Lower lobe of right lung (tissue), 2 donors: Measurements from ENCODE around the gene ZNF396. TPM values are rescaled to one million over a fixed set of nuclear protein-coding genes. Genes with fewer than 3 reads are reported as not detected.
A peak's percentile ranks its signal among the peaks of the same experiment; 100 is the strongest.

Experiments
- ATAC-seq, 2 donors: fragments of 200-7000 bp; cut with Tn5 transposase; one replicate each; pipeline ENCODE4 v1.9.1; 2020 to 2022; ENCODE audit warnings: mild to moderate bottlenecking in 2 of 2, moderate library complexity in 2 of 2
- DNase-seq: peaks from one replicate; pipeline ENCODE4 v3.0.0-alpha.2; 2020
- H3K27ac ChIP-seq: fragments of 200-600 bp; one replicate; pipeline ENCODE4 v1.8.0; 2022
- H3K27me3 ChIP-seq: fragments of 200-600 bp; one replicate; pipeline ENCODE4 v1.8.0; 2022; ENCODE audit warnings: low read depth
- H3K36me3 ChIP-seq: fragments of 200-600 bp; one replicate; pipeline ENCODE4 v1.8.0; 2022; ENCODE audit warnings: mild to moderate bottlenecking
- H3K4me1 ChIP-seq: fragments of 200-600 bp; one replicate; pipeline ENCODE4 v1.8.0; 2022
- H3K4me3 ChIP-seq: fragments of 200-600 bp; one replicate; pipeline ENCODE4 v1.8.0; 2022; ENCODE audit warnings: mild to moderate bottlenecking
- H3K9me3 ChIP-seq: fragments of 200-600 bp; one replicate; pipeline ENCODE4 v1.8.0; 2022
- intact Hi-C: fragments of 100-400 bp; cut with DNase I; formaldehyde crosslinking; loops from one replicate; pipeline ENCODE4 v1.11.0; 2022
- total RNA-seq: library from RNA; stranded (reverse); fragmentation: NEBNext Ultra II Directional; extraction: Animal tissue kit (Norgen Biotek cat#: 25700); gene quantifications from one replicate; pipeline ENCODE4 v1.2.1, GENCODE V29; 2021
- TF ChIP-seq, protein P1 (sequence below): fragments of 200-600 bp; IDR thresholded peaks from one replicate; pipeline ENCODE4 v1.8.0; 2022; ENCODE audit warnings: antibody characterized with exemption, mild to moderate bottlenecking
- donor health status: DM: no; HTN: yes; CAD: no; lungs with severe emphysema.

Gene ZNF396
- total RNA-seq, 1 donor from 2014 or later = 4.4 TPM

DNA sequence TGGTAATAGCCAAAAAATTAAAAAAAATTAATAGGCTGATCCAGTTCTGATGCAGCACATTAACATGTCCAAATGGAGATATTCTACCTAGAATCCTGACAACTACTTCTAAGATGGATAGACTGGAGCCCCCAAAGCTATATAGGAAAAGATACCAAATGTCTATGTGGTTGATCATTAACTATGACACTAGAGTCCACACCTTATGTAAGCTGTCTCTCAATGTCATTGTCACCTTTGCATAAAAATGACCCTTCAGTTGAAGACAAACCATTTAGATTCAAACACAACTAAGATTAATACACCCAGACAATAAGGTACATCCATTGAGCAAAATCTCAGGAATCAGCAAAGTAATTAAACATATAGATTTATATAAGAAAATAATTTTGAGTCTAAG lies 14.6 kb downstream of the ZNF396 start:
- Histone ChIP-seq H3K27ac (no peak overlapping the region), H3K9me3 (no peaks in the 10 kb centered on the region), H3K36me3 (no peaks in the 10 kb centered on the region), H3K4me3 (no peak overlapping the region), H3K27me3 (no peaks in the 10 kb centered on the region), H3K4me1 (no peaks in the 10 kb centered on the region)
- TF ChIP-seq, protein P1, sequence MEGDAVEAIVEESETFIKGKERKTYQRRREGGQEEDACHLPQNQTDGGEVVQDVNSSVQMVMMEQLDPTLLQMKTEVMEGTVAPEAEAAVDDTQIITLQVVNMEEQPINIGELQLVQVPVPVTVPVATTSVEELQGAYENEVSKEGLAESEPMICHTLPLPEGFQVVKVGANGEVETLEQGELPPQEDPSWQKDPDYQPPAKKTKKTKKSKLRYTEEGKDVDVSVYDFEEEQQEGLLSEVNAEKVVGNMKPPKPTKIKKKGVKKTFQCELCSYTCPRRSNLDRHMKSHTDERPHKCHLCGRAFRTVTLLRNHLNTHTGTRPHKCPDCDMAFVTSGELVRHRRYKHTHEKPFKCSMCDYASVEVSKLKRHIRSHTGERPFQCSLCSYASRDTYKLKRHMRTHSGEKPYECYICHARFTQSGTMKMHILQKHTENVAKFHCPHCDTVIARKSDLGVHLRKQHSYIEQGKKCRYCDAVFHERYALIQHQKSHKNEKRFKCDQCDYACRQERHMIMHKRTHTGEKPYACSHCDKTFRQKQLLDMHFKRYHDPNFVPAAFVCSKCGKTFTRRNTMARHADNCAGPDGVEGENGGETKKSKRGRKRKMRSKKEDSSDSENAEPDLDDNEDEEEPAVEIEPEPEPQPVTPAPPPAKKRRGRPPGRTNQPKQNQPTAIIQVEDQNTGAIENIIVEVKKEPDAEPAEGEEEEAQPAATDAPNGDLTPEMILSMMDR = no peak
- intact Hi-C loops = no loop called here
- ATAC-seq (no peak), DNase-seq (no peak)

DNA sequence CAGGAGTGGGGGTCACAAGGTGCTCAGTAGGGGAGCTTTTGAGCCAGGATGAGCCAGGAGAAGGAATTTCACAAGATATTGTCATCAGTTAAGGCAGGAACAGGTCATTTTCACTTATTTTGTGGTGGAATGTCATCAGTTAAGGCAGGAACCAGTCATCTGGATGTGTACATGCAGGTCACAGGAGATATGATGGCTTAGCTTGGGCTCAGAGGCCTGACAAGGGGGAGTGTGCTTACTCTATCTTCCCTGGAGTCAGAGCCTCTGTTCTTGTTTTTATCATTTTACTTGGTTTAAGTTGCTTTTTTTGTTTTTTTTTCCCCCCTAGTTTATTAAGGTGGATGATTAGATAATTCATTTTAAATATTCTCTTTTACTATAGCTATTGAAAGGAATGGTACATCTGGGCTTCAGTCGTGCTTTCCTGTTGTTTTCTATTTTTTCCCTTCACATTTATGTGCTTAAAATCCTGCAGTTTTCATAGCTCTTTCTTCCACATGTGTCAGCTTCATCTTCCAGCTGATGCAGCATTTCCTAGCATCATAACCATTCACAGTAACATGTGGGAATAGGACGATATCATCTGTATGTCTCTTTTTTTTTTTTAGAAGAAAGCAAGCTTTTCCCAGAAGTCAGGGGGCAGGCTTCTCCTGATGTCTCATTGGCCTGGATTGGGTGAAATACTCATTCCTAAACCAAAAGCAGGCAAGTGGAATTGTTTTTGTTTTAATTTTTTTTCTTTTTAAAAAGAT lies 15.4 kb downstream of the ZNF396 start:
- no peaks in the 10 kb centered on the region for H3K36me3 ChIP-seq
- no peak overlapping the region for H3K27ac ChIP-seq
- ATAC-seq = no peak

DNA sequence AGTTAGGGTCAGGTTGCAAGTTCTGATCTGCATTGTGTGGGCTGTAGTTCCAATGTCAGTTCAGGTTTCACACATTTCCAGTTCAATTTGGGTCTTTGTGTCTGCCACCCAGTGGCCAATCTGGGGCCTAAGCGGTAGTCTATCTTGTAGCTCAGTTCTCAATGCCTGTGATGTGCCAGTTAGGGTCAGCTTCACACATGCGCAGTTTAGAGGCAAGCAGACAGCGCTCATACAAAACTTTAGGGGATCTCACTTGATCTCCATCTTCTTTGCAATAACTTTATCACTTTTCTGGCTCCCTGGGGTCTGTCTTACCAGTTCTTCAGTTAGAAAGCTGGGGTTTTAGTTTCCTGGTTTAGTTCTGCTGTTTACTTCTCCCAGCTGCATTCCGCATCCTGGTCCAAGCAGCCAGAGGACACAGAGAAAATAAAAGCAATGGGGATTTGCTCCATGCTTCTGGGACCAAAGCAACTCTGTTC lies 22.0 kb downstream of the ZNF396 start:
- Histone ChIP-seq H3K27me3 (no peaks in the 10 kb centered on the region), H3K27ac (no peak overlapping the region), H3K4me3 (no peak overlapping the region), H3K36me3 (no peaks in the 10 kb centered on the region), H3K9me3 (peaks cover 11% of the 10 kb centered on the region), H3K4me1 (no peaks in the 10 kb centered on the region)
- peak; percentile 67 for DNase-seq
- intact Hi-C loops = no loop called here
- peak; percentile 93 to 98 for ATAC-seq
- TF ChIP-seq, protein P1 = peak; percentile 76

More for the DNA sequence above, 15.4 kb downstream of the ZNF396 start:
- DNase-seq = no peak
- no peak overlapping the region for H3K4me3 ChIP-seq
- intact Hi-C loops = no loop called here
- TF ChIP-seq, protein P1 = no peak
- H3K9me3 ChIP-seq = no peaks in the 10 kb centered on the region
- H3K4me1 ChIP-seq = no peaks in the 10 kb centered on the region
- no peaks in the 10 kb centered on the region for H3K27me3 ChIP-seq

DNA sequence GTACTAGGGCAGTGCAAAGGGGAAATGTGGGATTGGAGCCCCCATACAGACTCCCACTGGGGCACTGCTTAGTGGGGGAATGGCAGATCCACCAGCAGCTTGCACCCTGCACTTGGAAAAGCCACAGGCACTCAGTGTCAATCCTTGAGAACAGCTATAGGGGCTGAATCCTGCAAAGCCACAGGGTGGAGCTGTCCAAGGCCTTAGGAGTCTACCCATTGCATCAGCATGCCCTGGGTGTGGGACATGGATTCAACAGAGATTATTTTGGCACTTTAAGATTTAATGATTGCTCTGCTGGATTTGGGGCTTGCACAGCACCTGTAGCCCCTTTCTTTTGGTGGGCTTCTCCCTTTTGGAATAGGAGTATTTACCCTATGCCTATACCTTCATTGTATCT lies 24.4 kb downstream of the ZNF396 start:
- Histone ChIP-seq H3K27me3 (no peaks in the 10 kb centered on the region), H3K4me1 (no peaks in the 10 kb centered on the region), H3K4me3 (no peak overlapping the region), H3K27ac (no peak overlapping the region), H3K9me3 (peaks cover 11% of the 10 kb centered on the region), H3K36me3 (no peaks in the 10 kb centered on the region)
- no peak for ATAC-seq
- DNase-seq = no peak
- intact Hi-C loops = no loop called here
- TF ChIP-seq, protein P1 = no peak

DNA sequence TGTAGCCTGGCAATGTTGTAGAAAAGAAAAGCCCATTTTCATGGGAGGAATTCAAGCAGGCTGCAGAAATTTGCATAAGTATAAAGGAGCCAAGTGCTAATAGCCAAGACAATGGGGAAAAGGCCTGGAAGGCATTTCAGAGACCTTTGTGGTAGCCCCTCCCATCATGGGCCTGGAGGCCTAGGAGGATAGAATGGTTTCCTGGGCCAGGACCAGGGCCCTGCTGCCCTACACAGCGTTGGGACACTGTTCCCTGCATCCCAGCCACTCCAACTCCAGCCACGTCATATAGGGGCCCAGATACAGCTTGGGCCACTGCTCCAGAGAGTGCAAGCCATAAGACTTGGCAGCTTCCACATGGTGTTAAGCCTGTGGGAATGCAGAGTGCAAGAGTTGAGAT lies 24.9 kb downstream of the ZNF396 start:
- Histone ChIP-seq H3K36me3 (no peaks in the 10 kb centered on the region), H3K27ac (no peak overlapping the region), H3K9me3 (peaks cover 11% of the 10 kb centered on the region), H3K27me3 (no peaks in the 10 kb centered on the region), H3K4me1 (no peaks in the 10 kb centered on the region), H3K4me3 (no peak overlapping the region)
- intact Hi-C loops = no loop called here
- TF ChIP-seq, protein P1 = no peak
- no peak for ATAC-seq
- no peak for DNase-seq
